PC-3 (cell line): ENCODE data around the gene GGCX. TPM values are rescaled to one million over a fixed set of nuclear protein-coding genes. Genes with fewer than 3 reads are reported as not detected.

ENCODE experiments used
- ATAC-seq: fragments of 200-7000 bp; cut with Tn5 transposase; 2 replicates; pipeline ENCODE4 v1.9.1; 2020; ENCODE audit warnings: mild to moderate bottlenecking, moderate library complexity
- BruUV-seq: library from RNA; stranded (reverse); fragments of 400-500 nt; replicated peaks from 2 replicates; lab custom pipeline; 2021; lab: Mats Ljungman, UMichigan
- CTCF ChIA-PET: fragments of 300-600 bp; sonication (Branson Sonifier 250); formaldehyde crosslinking; loops from one replicate; lab custom pipeline; 2022; ENCODE audit warnings: antibody characterized with exemption; lab: Charles Lee
- POLR2A ChIA-PET: fragments of 300-600 bp; sonication (Branson Sonifier 250); formaldehyde crosslinking; loops from one replicate; lab custom pipeline; 2022; ENCODE audit warnings: antibody characterized with exemption; ENCODE audit not compliant: unreplicated experiment; lab: Charles Lee
- DNase-seq: peaks from one replicate; pipeline ENCODE4 v3.0.0-alpha.2; 2015
- H2AFZ ChIP-seq: fragments of 300-600 bp; sonication (generic); 2 replicates; pipeline ENCODE4 v1.6.0; 2016; ENCODE audit warnings: antibody characterized with exemption, low read length
- H3F3A ChIP-seq: fragments of 300-600 bp; sonication (generic); one replicate; pipeline ENCODE4 v1.6.0; 2017; ENCODE audit warnings: antibody characterized with exemption, low read length, control low read depth, mild to moderate bottlenecking; ENCODE audit not compliant: unreplicated experiment
- H3K27ac ChIP-seq: fragments of 300-600 bp; sonication (generic); 2 replicates; pipeline ENCODE4 v1.5.1; 2016; ENCODE audit warnings: mild to moderate bottlenecking, low read length
- H3K27me3 ChIP-seq: fragments of 300-600 bp; sonication (generic); 2 replicates; pipeline ENCODE4 v1.6.1; 2016; ENCODE audit warnings: low read length, mixed read lengths
- H3K36me3 ChIP-seq: fragments of 300-600 bp; sonication (generic); 2 replicates; pipeline ENCODE4 v1.6.1; 2016; ENCODE audit warnings: low read depth, mixed run types, low read length, mixed read lengths
- H3K4me1 ChIP-seq: fragments of 300-600 bp; sonication (generic); 2 replicates; pipeline ENCODE4 v1.5.1; 2016; ENCODE audit warnings: low read length; ENCODE audit not compliant: insufficient read depth
- H3K4me2 ChIP-seq: fragments of 300-600 bp; sonication (generic); 2 replicates; pipeline ENCODE4 v1.6.0; 2016; ENCODE audit warnings: low read length
- H3K4me3 ChIP-seq: fragments of 300-600 bp; sonication (generic); 2 replicates; pipeline ENCODE4 v1.5.1; 2016; ENCODE audit warnings: mild to moderate bottlenecking, low read length, mixed read lengths
- H3K79me2 ChIP-seq: fragments of 300-600 bp; sonication (generic); 2 replicates; pipeline ENCODE4 v1.6.1; 2017; ENCODE audit warnings: low read length, mixed read lengths
- H3K9ac ChIP-seq: fragments of 300-600 bp; sonication (generic); 2 replicates; pipeline ENCODE4 v1.6.0; 2016; ENCODE audit warnings: mild to moderate bottlenecking, low read length
- H3K9me2 ChIP-seq: fragments of 300-600 bp; sonication (generic); replicated peaks from 2 replicates; pipeline ENCODE4 v1.6.1; 2016; ENCODE audit warnings: mixed run types, low read length, mixed read lengths
- H3K9me3 ChIP-seq: fragments of 300-600 bp; sonication (generic); 2 replicates; pipeline ENCODE4 v1.6.1; 2016; ENCODE audit warnings: low read length, mixed read lengths
- H4K20me1 ChIP-seq: fragments of 300-600 bp; sonication (generic); 2 replicates; pipeline ENCODE4 v1.6.1; 2016; ENCODE audit warnings: low read length, mixed read lengths
- CTCF ChIP-seq: fragments of 300-600 bp; sonication (generic); conservative IDR thresholded peaks from 2 replicates; pipeline ENCODE4 v1.5.1; 2017; ENCODE audit warnings: antibody characterized with exemption, low read depth, mild to moderate bottlenecking, low read length
- EZH2 ChIP-seq: fragments of 300-600 bp; sonication (generic); IDR thresholded peaks from one replicate; pipeline ENCODE4 v1.6.1; 2017; ENCODE audit warnings: antibody characterized with exemption, mild to moderate bottlenecking, low read length; ENCODE audit not compliant: unreplicated experiment
- EZH2phosphoT487 ChIP-seq: fragments of 300-600 bp; sonication (generic); IDR thresholded peaks from 2 replicates; pipeline ENCODE4 v1.6.1; 2018; ENCODE audit warnings: mild to moderate bottlenecking, antibody characterized with exemption, low read length, borderline replicate concordance
- intact Hi-C: fragments of 100-400 bp; cut with micrococcal nuclease; formaldehyde crosslinking; loops from 2 replicates; pipeline ENCODE4 v1.9.0; 2023
- total RNA-seq: library from RNA; depleted of rRNA; stranded (reverse); fragments of >200 nt; gene quantifications from 2 replicates; pipeline ENCODE4 v1.2.3, GENCODE V29; 2014

The GGCX gene
- total RNA-seq, 1 experiment from 2014 or later = 46.7 TPM

DNA sequence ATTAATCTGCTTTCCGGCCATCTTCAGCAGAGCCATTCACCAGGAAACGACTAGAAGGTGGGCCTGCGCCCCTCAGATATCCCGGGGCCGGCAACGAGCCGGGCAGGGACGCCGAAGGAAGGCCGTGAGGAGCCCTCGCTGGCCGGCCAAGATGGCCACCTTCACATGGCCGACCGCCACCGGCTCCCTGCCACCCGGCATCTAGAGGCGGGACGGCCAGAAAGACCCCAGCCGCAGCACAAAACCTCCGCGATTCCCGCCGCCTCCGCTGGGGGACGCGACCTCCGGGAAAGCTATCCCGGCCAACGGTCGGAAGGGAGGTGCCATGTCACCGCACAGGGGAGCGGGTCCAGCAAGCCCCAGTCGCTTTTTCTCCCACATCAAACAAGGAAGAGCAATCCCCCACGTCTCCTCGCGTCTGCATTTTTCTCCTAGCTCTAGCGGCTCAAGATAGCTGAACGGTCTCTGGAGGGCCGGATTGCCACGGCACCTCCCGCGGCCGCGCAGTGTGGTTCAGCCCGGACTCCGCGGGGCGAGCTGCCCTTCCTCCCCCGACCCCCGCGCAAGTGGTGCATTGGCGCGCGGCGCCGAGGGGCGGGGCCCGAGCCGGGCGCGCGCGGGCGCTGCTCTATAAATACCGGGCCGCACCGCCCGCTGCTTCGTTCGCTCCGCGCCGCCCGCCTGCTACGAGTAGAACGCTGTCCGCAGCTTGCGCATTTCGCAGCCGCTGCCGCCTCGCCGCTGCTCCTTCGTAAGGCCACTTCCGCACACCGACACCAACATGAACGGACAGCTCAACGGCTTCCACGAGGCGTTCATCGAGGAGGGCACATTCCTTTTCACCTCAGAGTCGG, 22.6 kb downstream of the GGCX start, which contains the start of gene MAT2A:
Gene MAT2A, plus strand, starts transcription at position 662 of the 854 bp plus-strand sequence. Its CDS starts 120 bp downstream, at position 782.
- H3K27ac ChIP-seq = peak within 1 kb of the TSS; percentile 97
- peaks cover 48% of the 10 kb centered on the region for H3K4me1 ChIP-seq
- peak within 1 kb of the TSS; percentile 59 for H2AFZ ChIP-seq
- H3K4me3 ChIP-seq = peak within 1 kb of the TSS; percentile 95
- no peaks in the 10 kb centered on the region for H3K27me3 ChIP-seq
- peaks cover 74% of the 10 kb centered on the region for H3K79me2 ChIP-seq
- peak; percentile 93 for DNase-seq
- H3K4me2 ChIP-seq = peak within 1 kb of the TSS; percentile 99
- peaks cover 41% of the 10 kb centered on the region for H3K36me3 ChIP-seq
- H3K9me2 ChIP-seq = no peaks in the 10 kb centered on the region
- no peaks in the 10 kb centered on the region for H3K9me3 ChIP-seq
- H3F3A ChIP-seq = peaks cover 38% of the 10 kb centered on the region
- peak within 1 kb of the TSS; percentile 100 for H3K9ac ChIP-seq
- TF ChIP-seq EZH2phosphoT487 (no peak), CTCF (peak; percentile 67), EZH2 (no peak)
- CTCF ChIA-PET = interaction anchor here (1.5 to 1.9 kb wide), 2 partner anchors 13 to 117 kb away, joined by 4 to 8 read pairs; no protein-coding TSS in a partner anchor
- BruUV-seq = no TSS peak
- peaks cover 46% of the 10 kb centered on the region for H4K20me1 ChIP-seq
- POLR2A ChIA-PET = interaction anchor here (0.6 to 3.5 kb wide), 17 partner anchors 9 to 226 kb away, joined by 3 to 27 read pairs (median 4); partner anchors contain the start of genes ELMOD3, RETSAT and RNF181
- ATAC-seq = peak; percentile 57
- intact Hi-C loops = no loop called here

DNA sequence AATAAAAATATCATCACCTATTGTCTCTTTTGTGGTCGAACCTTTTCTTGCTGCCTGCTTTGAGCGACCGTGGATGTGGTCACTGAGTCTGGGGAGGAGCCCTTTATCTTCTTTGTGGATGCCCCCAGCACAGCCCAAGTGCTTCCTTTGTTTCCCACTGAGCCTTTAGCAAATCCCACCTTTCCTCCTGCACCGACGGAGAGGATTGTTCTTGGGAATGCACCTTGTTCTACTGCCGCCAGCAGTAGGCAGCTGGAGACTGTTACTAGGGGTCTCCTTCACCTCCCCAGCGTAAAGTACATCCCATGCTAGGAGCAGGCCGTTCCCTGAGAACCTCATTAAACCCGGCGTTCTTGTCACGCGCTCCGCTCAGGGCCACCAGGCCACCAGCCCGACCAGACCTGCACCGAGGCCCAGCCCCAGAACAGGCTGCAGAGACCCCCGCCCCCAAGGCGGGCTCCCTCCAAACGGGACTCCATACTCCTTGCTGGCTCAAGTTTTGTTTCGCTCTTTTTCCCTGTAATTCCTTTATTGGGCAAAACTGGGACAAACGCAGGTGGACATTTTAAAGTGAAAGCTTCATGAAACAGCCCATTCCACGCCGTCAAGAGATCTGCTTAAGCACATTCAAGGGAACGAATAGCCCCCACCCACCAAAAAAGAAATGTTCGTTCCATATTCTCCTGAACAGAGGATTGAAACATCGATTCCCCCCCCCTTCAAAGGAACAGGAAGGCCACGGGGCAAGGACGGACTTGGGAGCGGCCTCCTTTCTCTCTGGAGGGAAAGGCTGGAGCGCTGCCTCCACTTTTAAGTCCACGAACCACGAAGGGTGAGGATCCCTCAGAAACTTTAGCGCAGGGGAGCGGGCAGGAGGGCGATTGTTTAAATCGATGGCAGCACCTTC, 23.4 kb downstream of the GGCX start:
- TF ChIP-seq EZH2phosphoT487 (no peak), CTCF (no peak), EZH2 (no peak)
- H3F3A ChIP-seq = peaks cover 30% of the 10 kb centered on the region
- ATAC-seq (peak; percentile 8), DNase-seq (peak; percentile 31)
- ChIA-PET CTCF (no interaction called here), POLR2A (interaction anchor here (0.6 to 3.5 kb wide), 8 partner anchors 8 to 225 kb away, joined by 3 to 27 read pairs (median 4); no protein-coding TSS in a partner anchor)
- H2AFZ ChIP-seq = peak overlapping the region; percentile 59
- peak overlapping the region; percentile 100 for H3K9ac ChIP-seq
- peaks cover 70% of the 10 kb centered on the region for H3K79me2 ChIP-seq
- H3K27ac ChIP-seq = peak overlapping the region; percentile 97
- H3K4me1 ChIP-seq = peaks cover 44% of the 10 kb centered on the region
- peaks cover 35% of the 10 kb centered on the region for H3K36me3 ChIP-seq
- H3K4me2 ChIP-seq = peak overlapping the region; percentile 99
- peak overlapping the region; percentile 95 for H3K4me3 ChIP-seq
- intact Hi-C loops = loop anchor here (1.0 to 2.0 kb wide), 4 partner anchors 21 to 117 kb away; no protein-coding TSS in a partner anchor
- H3K9me2 ChIP-seq = no peaks in the 10 kb centered on the region
- no peaks in the 10 kb centered on the region for H3K9me3 ChIP-seq
- no peaks in the 10 kb centered on the region for H3K27me3 ChIP-seq
- H4K20me1 ChIP-seq = peaks cover 38% of the 10 kb centered on the region
- BruUV-seq = TSS peak; percentile 68
